ENCODE data around the gene RFESD. TPM values are rescaled to one million over a fixed set of nuclear protein-coding genes. Genes with fewer than 3 reads are reported as not detected.
A peak's percentile ranks its signal among the peaks of the same experiment; 100 is the strongest.

The RFESD gene
- total RNA-seq, result 1 to 10 TPM; 2.2 to 9.2 (median 6.5) TPM
- 10 to 100 TPM; 10.7 to 21.2 TPM for polyA plus RNA-seq
- 3.0 reads per million, percentile 16 among the genes with 10 or more reads in this experiment for total RNA-seq

- H3K36me3 Mint-ChIP-seq, result peaks cover 0 to 3% (median 2%) of the 10 kb centered on the region in 5 donors
- Histone ChIP-seq H3K27ac (ENCODE audit: low read depth, low read length) (peak within 1 kb of the TSS; percentile 80), H3K9me3 (ENCODE audit: control insufficient read depth in 2 of 3, low read length in 3 of 3) (no peaks in the 10 kb centered on the region), H3K4me3 (ENCODE audit: low read length) (peak within 1 kb of the TSS; percentile 80), H3K36me3 (ENCODE audit: control insufficient read depth in 2 of 3, insufficient read depth in 3 of 3, low read length in 3 of 3) (no peaks in the 10 kb centered on the region), H3K27me3 (ENCODE audit: control insufficient read depth in 2 of 2, insufficient read depth in 2 of 2, low read length in 2 of 2) (no peaks in the 10 kb centered on the region), H3K4me1 (ENCODE audit: control insufficient read depth in 2 of 2, insufficient read depth in 2 of 2, low read length in 2 of 2) (peaks cover 0 to 18% of the 10 kb centered on the region in 2 donors)
- intact Hi-C loops (cut with micrococcal nuclease), result loop anchor here (1.0 to 10.0 kb wide), 15 partner anchors 14 to 1289 kb away; partner anchors contain the start of genes ARSK (in 2 of the 2), CAST (in 1 of the 2), ELL2 (in 1 of the 2) and GLRX (in 1 of the 2)
- peak within 1 kb of the TSS; percentile 84 to 93 (median 88) for H3K4me3 Mint-ChIP-seq
- no peaks in the 10 kb centered on the region for H3K27me3 Mint-ChIP-seq
- ATAC-seq (peak; percentile 98), DNase-seq (peak; percentile 84 to 94 (median 90))
- ChIA-PET POLR2A (interaction anchor here (0.7 to 5.4 kb wide), 17 partner anchors 9 to 1250 kb away, joined by 3 to 67 read pairs (median 4); partner anchors contain the start of genes ARSK, CAST, GLRX and GPR150), CTCF (interaction anchor here (0.6 to 4.0 kb wide), 16 partner anchors 9 to 223 kb away, joined by 3 to 31 read pairs (median 4); partner anchors contain the start of genes ARSK and SKIC3)
- peaks cover 7 to 53% (median 40%) of the 10 kb centered on the region in 7 donors for H3K4me1 Mint-ChIP-seq
- H3K27ac Mint-ChIP-seq, result peak within 1 kb of the TSS; percentile 71 to 95 (median 89)
- H3K9me3 Mint-ChIP-seq, result peaks cover 0 to 2% (median 0%) of the 10 kb centered on the region in 11 donors
Observed at GRCh38 chr5:95646569-95647431, at the start of gene RFESD. Gene RFESD, plus strand, starts transcription at chr5:95646777. Its CDS starts 5,495 bp downstream, at chr5:95652272.

DNA sequence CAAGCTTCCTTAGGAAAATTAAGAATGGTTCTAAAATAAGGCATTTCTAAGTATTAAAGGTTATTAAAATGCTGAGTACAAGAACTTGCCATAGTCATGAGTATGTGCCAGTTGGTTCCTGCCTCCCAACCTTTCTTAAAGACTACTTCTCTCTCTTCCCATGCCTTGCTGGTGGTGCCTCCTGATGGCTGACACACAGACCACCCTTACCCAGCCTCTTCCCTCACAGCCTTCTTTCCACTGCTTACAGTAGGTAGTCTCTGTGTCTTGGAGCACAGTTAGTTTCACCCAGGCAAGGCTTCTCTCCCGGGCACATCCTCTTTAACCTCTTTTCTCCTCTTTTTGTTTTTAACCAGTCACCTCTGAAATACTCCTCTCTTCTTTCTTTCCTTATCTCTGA lies 47.3 kb upstream of the RFESD start:
- Histone ChIP-seq H3K27ac (ENCODE audit: low read depth, low read length) (no peak overlapping the region), H3K9me3 (ENCODE audit: control insufficient read depth in 2 of 3, low read length in 3 of 3) (no peaks in the 10 kb centered on the region), H3K4me3 (ENCODE audit: low read length) (no peak overlapping the region), H3K4me1 (ENCODE audit: control insufficient read depth in 2 of 2, insufficient read depth in 2 of 2, low read length in 2 of 2) (no peaks in the 10 kb centered on the region), H3K27me3 (ENCODE audit: control insufficient read depth in 2 of 2, insufficient read depth in 2 of 2, low read length in 2 of 2) (no peaks in the 10 kb centered on the region), H3K36me3 (ENCODE audit: control insufficient read depth in 2 of 3, insufficient read depth in 3 of 3, low read length in 3 of 3) (peaks cover 0 to 5% (median 0%) of the 10 kb centered on the region in 3 experiments)
- DNase-seq, result no peak
- ChIA-PET CTCF (interaction anchor here (0.6 kb wide), 1 partner anchor 168 kb away, joined by 4 read pairs; no protein-coding TSS in a partner anchor), POLR2A (interaction anchor here (0.7 kb wide), 1 partner anchor 13 kb away, joined by 3 read pairs; no protein-coding TSS in a partner anchor)
- H3K9me3 Mint-ChIP-seq, result no peaks in the 10 kb centered on the region
- no peak overlapping the region for H3K4me3 Mint-ChIP-seq
- no peak for ATAC-seq
- H3K36me3 Mint-ChIP-seq, result peaks cover 0 to 24% (median 7%) of the 10 kb centered on the region in 5 donors
- intact Hi-C loops (cut with micrococcal nuclease), result no loop called here
- peak overlapping the region in 5 of 9 donors; percentile 9 to 76 (median 23) for H3K27ac Mint-ChIP-seq
- H3K27me3 Mint-ChIP-seq, result no peaks in the 10 kb centered on the region
- peaks cover 0 to 12% (median 0%) of the 10 kb centered on the region in 7 donors for H3K4me1 Mint-ChIP-seq

DNA sequence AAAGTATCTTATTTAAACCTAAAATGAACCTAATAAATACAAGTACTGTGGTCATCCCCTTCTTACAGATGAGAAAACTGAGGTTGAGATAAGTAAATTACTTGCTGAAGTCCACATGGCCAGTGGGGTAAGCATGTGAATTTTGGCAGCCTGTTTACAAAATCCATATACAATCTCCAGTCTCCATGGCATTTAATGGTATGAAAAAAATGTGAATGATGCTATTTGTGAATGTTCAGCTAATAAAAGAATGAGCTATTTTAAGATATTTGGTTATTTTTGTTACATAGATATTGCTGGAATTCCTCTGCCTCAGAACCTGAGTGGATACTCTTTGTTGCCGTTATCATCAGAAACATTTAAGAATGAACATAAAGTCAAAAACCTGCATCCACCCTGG lies 46.0 kb upstream of the RFESD start:
- no peaks in the 10 kb centered on the region for H3K9me3 Mint-ChIP-seq
- Histone ChIP-seq H3K36me3 (ENCODE audit: control insufficient read depth in 2 of 3, insufficient read depth in 3 of 3, low read length in 3 of 3) (peaks cover 0 to 5% (median 0%) of the 10 kb centered on the region in 3 experiments), H3K27ac (ENCODE audit: low read depth, low read length) (no peak overlapping the region), H3K9me3 (ENCODE audit: control insufficient read depth in 2 of 3, low read length in 3 of 3) (no peaks in the 10 kb centered on the region), H3K27me3 (ENCODE audit: control insufficient read depth in 2 of 2, insufficient read depth in 2 of 2, low read length in 2 of 2) (no peaks in the 10 kb centered on the region), H3K4me3 (ENCODE audit: low read length) (no peak overlapping the region), H3K4me1 (ENCODE audit: control insufficient read depth in 2 of 2, insufficient read depth in 2 of 2, low read length in 2 of 2) (no peaks in the 10 kb centered on the region)
- DNase-seq, result no peak
- peaks cover 0 to 22% (median 9%) of the 10 kb centered on the region in 5 donors for H3K36me3 Mint-ChIP-seq
- intact Hi-C loops (cut with micrococcal nuclease), result no loop called here
- no peak overlapping the region for H3K4me3 Mint-ChIP-seq
- peaks cover 0 to 15% (median 0%) of the 10 kb centered on the region in 7 donors for H3K4me1 Mint-ChIP-seq
- ATAC-seq, result no peak
- POLR2A ChIA-PET, result interaction anchor here (1.0 kb wide), 1 partner anchor 46 kb away, joined by 3 read pairs; the partner anchor contains the start of gene RFESD
- no peaks in the 10 kb centered on the region for H3K27me3 Mint-ChIP-seq
- H3K27ac Mint-ChIP-seq, result no peak overlapping the region
- CTCF ChIA-PET, result no interaction called here

GRCh38 chr5:95605786-95606185 lies 40.8 kb upstream of the RFESD start:
- Histone ChIP-seq H3K4me1 (ENCODE audit: control insufficient read depth in 2 of 2, insufficient read depth in 2 of 2, low read length in 2 of 2) (no peaks in the 10 kb centered on the region), H3K27me3 (ENCODE audit: control insufficient read depth in 2 of 2, insufficient read depth in 2 of 2, low read length in 2 of 2) (no peaks in the 10 kb centered on the region), H3K9me3 (ENCODE audit: control insufficient read depth in 2 of 3, low read length in 3 of 3) (no peaks in the 10 kb centered on the region), H3K27ac (ENCODE audit: low read depth, low read length) (no peak overlapping the region), H3K4me3 (ENCODE audit: low read length) (no peak overlapping the region), H3K36me3 (ENCODE audit: control insufficient read depth in 2 of 3, insufficient read depth in 3 of 3, low read length in 3 of 3) (peaks cover 0 to 5% (median 0%) of the 10 kb centered on the region in 3 experiments)
- Mint-ChIP-seq H3K36me3 (peaks cover 0 to 16% (median 15%) of the 10 kb centered on the region in 5 donors), H3K27me3 (no peaks in the 10 kb centered on the region), H3K9me3 (peaks cover 0 to 3% (median 0%) of the 10 kb centered on the region in 11 donors), H3K4me3 (no peak overlapping the region), H3K4me1 (peaks cover 0 to 5% (median 0%) of the 10 kb centered on the region in 7 donors), H3K27ac (peak overlapping the region in 1 of 9 donors; percentile 17)
- intact Hi-C loops (cut with micrococcal nuclease), result loop anchor here in 1 of 2 donors (2.0 kb wide), 1 partner anchor 15 kb away; the partner anchor contains the start of gene GPR150
- ATAC-seq (no peak), DNase-seq (no peak)
- POLR2A ChIA-PET, result no interaction called here
- CTCF ChIA-PET, result no interaction called here

DNA sequence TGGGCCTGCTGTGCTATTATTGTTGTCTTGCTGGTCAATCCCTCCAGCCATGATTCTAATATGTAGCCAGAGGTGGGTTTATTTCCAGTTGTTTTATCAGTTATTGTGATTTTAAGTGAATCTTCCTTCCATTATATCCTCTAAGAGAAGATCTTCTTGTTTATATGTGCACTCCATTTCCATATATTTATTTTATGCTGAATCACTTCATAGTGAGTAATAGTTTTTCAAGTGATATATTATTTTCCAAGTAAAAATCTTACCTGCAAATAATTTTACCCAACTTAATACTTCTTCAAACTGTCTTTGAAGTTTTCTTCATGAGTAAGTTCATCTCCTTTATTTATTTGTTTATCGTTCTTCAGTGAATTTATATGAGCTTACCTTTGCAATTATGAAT lies 40.2 kb upstream of the RFESD start:
- Histone ChIP-seq H3K27me3 (ENCODE audit: control insufficient read depth in 2 of 2, insufficient read depth in 2 of 2, low read length in 2 of 2) (no peaks in the 10 kb centered on the region), H3K27ac (ENCODE audit: low read depth, low read length) (no peak overlapping the region), H3K36me3 (ENCODE audit: control insufficient read depth in 2 of 3, insufficient read depth in 3 of 3, low read length in 3 of 3) (peaks cover 0 to under 1% (median 0%) of the 10 kb centered on the region in 3 experiments), H3K4me3 (ENCODE audit: low read length) (no peak overlapping the region), H3K4me1 (ENCODE audit: control insufficient read depth in 2 of 2, insufficient read depth in 2 of 2, low read length in 2 of 2) (no peaks in the 10 kb centered on the region), H3K9me3 (ENCODE audit: control insufficient read depth in 2 of 3, low read length in 3 of 3) (no peaks in the 10 kb centered on the region)
- peaks cover 0 to 5% (median 0%) of the 10 kb centered on the region in 7 donors for H3K4me1 Mint-ChIP-seq
- ATAC-seq, result no peak
- DNase-seq, result no peak
- ChIA-PET POLR2A (no interaction called here), CTCF (interaction anchor here (0.7 kb wide), 1 partner anchor 119 kb away, joined by 3 read pairs; no protein-coding TSS in a partner anchor)
- peaks cover 0 to 15% (median 12%) of the 10 kb centered on the region in 5 donors for H3K36me3 Mint-ChIP-seq
- intact Hi-C loops (cut with micrococcal nuclease), result no loop called here
- H3K4me3 Mint-ChIP-seq, result no peak overlapping the region
- peak overlapping the region in 2 of 9 donors; percentile 23 to 34 for H3K27ac Mint-ChIP-seq
- H3K27me3 Mint-ChIP-seq, result no peaks in the 10 kb centered on the region
- H3K9me3 Mint-ChIP-seq, result peaks cover 0 to 3% (median 0%) of the 10 kb centered on the region in 11 donors

GRCh38 chr5:95609711-95610110 lies 36.9 kb upstream of the RFESD start:
- ATAC-seq, result no peak
- Mint-ChIP-seq H3K4me3 (no peak overlapping the region), H3K9me3 (peaks cover 3 to 16% (median 7%) of the 10 kb centered on the region in 11 donors), H3K27ac (no peak overlapping the region), H3K36me3 (peaks cover 7 to 29% (median 27%) of the 10 kb centered on the region in 5 donors), H3K27me3 (no peaks in the 10 kb centered on the region), H3K4me1 (peaks cover 0 to 9% (median 1%) of the 10 kb centered on the region in 7 donors)
- Histone ChIP-seq H3K9me3 (ENCODE audit: control insufficient read depth in 2 of 3, low read length in 3 of 3) (peaks cover 0 to 3% (median 0%) of the 10 kb centered on the region in 3 experiments), H3K4me3 (ENCODE audit: low read length) (no peak overlapping the region), H3K27me3 (ENCODE audit: control insufficient read depth in 2 of 2, insufficient read depth in 2 of 2, low read length in 2 of 2) (no peaks in the 10 kb centered on the region), H3K36me3 (ENCODE audit: control insufficient read depth in 2 of 3, insufficient read depth in 3 of 3, low read length in 3 of 3) (no peaks in the 10 kb centered on the region), H3K4me1 (ENCODE audit: control insufficient read depth in 2 of 2, insufficient read depth in 2 of 2, low read length in 2 of 2) (no peaks in the 10 kb centered on the region), H3K27ac (ENCODE audit: low read depth, low read length) (no peak overlapping the region)
- POLR2A ChIA-PET, result no interaction called here
- no peak for DNase-seq
- intact Hi-C loops (cut with micrococcal nuclease), result no loop called here
- CTCF ChIA-PET, result no interaction called here

Measured in naive thymus-derived CD4-positive, alpha-beta T cell (primary cell).